RWPE2 (cell line): ENCODE data around the gene ANKDD1A.
A peak's percentile ranks its signal among the peaks of the same experiment; 100 is the strongest.

ENCODE experiments used
- ATAC-seq: fragments of 200-7000 bp; cut with Tn5 transposase; 3 replicates; pipeline ENCODE4 v1.9.1; 2021; ENCODE audit warnings: low read depth
- DNase-seq: peaks from one replicate; pipeline ENCODE4 v3.0.0-alpha.2; 2020; ENCODE audit warnings: low spot score
- H3K27ac ChIP-seq: fragments of 450-650 bp; 2 replicates; pipeline ENCODE4 v1.5.1; 2017; ENCODE audit warnings: mild to moderate bottlenecking; ENCODE audit not compliant: poor library complexity, severe bottlenecking
- H3K27me3 ChIP-seq: fragments of 250-450 bp; sonication (Bioruptor Pico); 2 replicates; pipeline ENCODE4 v1.5.1; 2021; ENCODE audit warnings: mild to moderate bottlenecking, moderate library complexity; ENCODE audit not compliant: insufficient read depth, poor library complexity, severe bottlenecking
- H3K36me3 ChIP-seq: fragments of 250-450 bp; sonication (Bioruptor Pico); 2 replicates; pipeline ENCODE4 v1.5.1; 2020; ENCODE audit warnings: low read depth, mild to moderate bottlenecking, moderate library complexity
- H3K4me1 ChIP-seq: fragments of 250-450 bp; sonication (Bioruptor Pico); 2 replicates; pipeline ENCODE4 v1.5.1; 2021; ENCODE audit warnings: mild to moderate bottlenecking, moderate library complexity; ENCODE audit not compliant: insufficient read depth, poor library complexity, severe bottlenecking
- H3K4me3 ChIP-seq: fragments of 250-450 bp; sonication (Bioruptor Pico); 2 replicates; pipeline ENCODE4 v1.5.1; 2021; ENCODE audit warnings: mild to moderate bottlenecking, moderate library complexity; ENCODE audit not compliant: severe bottlenecking
- H3K9me3 ChIP-seq: fragments of 250-450 bp; sonication (Bioruptor Pico); 2 replicates; pipeline ENCODE4 v1.5.1; 2021; ENCODE audit warnings: mild to moderate bottlenecking, moderate library complexity; ENCODE audit not compliant: severe bottlenecking
- CTCF ChIP-seq: fragments of 450-650 bp; IDR thresholded peaks from one replicate; pipeline ENCODE4 v1.5.1; 2017; ENCODE audit warnings: mild to moderate bottlenecking, moderate library complexity; ENCODE audit not compliant: poor library complexity, severe bottlenecking

The ANKDD1A gene

GRCh38 chr15:64916365-64916764, 4.7 kb downstream of the ANKDD1A start:
- ATAC-seq (no peak), DNase-seq (no peak)
- H3K36me3 ChIP-seq = no peaks in the 10 kb centered on the region
- H3K9me3 ChIP-seq = no peaks in the 10 kb centered on the region
- H3K27ac ChIP-seq = no peak overlapping the region
- no peak for TF ChIP-seq CTCF
- H3K4me3 ChIP-seq = no peak overlapping the region
- H3K4me1 ChIP-seq = peaks cover under 1% of the 10 kb centered on the region
- H3K27me3 ChIP-seq = no peaks in the 10 kb centered on the region

- no peak overlapping the region for H3K27ac ChIP-seq
- no peak for TF ChIP-seq CTCF
- H3K4me3 ChIP-seq = no peak overlapping the region
- no peaks in the 10 kb centered on the region for H3K36me3 ChIP-seq
- ATAC-seq = no peak
- no peaks in the 10 kb centered on the region for H3K27me3 ChIP-seq
- no peaks in the 10 kb centered on the region for H3K9me3 ChIP-seq
- H3K4me1 ChIP-seq = peaks cover 4% of the 10 kb centered on the region
- DNase-seq = no peak
Observed at GRCh38 chr15:64917211-64917610, 5.5 kb downstream of the ANKDD1A start.

GRCh38 chr15:64919721-64920120, 8.0 kb downstream of the ANKDD1A start:
- Histone ChIP-seq H3K4me1 (peaks cover 4% of the 10 kb centered on the region), H3K4me3 (no peak overlapping the region), H3K36me3 (no peaks in the 10 kb centered on the region), H3K9me3 (no peaks in the 10 kb centered on the region), H3K27ac (no peak overlapping the region), H3K27me3 (no peaks in the 10 kb centered on the region)
- no peak for DNase-seq
- TF ChIP-seq CTCF = no peak
- ATAC-seq = no peak

GRCh38 chr15:64921711-64922110, 10.0 kb downstream of the ANKDD1A start:
- peak; percentile 65 for ATAC-seq
- Histone ChIP-seq H3K4me3 (no peak overlapping the region), H3K27ac (no peak overlapping the region), H3K27me3 (no peaks in the 10 kb centered on the region), H3K9me3 (no peaks in the 10 kb centered on the region), H3K36me3 (no peaks in the 10 kb centered on the region), H3K4me1 (peaks cover 4% of the 10 kb centered on the region)
- no peak for DNase-seq
- no peak for TF ChIP-seq CTCF

- Histone ChIP-seq H3K4me3 (no peak overlapping the region), H3K9me3 (no peaks in the 10 kb centered on the region), H3K36me3 (no peaks in the 10 kb centered on the region), H3K27ac (no peak overlapping the region), H3K27me3 (no peaks in the 10 kb centered on the region), H3K4me1 (peaks cover 4% of the 10 kb centered on the region)
- DNase-seq = no peak
- no peak for ATAC-seq
- TF ChIP-seq CTCF = no peak
Observed at GRCh38 chr15:64923546-64923945, 11.8 kb downstream of the ANKDD1A start.
